ENCODE measurements around the gene TMCO4.

DNA sequence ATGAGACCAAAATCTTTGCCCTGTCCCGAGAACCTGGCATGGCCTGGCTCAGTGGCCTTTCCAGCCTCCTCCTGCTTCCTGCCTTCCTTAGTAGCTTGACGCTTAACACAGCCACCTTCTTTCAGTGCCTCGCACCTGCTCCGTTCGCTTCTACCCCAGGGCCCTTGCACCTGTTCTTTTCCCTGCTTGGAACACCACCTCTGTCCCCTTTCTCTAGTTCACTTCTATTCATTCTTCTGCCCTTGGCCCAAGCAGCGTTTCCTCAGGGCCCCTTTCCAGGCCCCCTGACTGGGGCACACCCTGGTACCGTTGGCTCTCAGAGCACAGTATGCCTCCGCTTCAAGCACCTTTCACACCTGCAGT is 144.0 kb downstream of the TMCO4 start:
- TF ChIP-seq CTCF (conservative IDR thresholded peaks at IDR 0.05; ENCODE audit: low read length) (no peak), EZH2phosphoT487 (IDR thresholded peaks at IDR 0.05; ENCODE audit: borderline replicate concordance) (no peak)
